ENCODE data around the gene PHYHIPL.
A peak's percentile ranks its signal among the peaks of the same experiment; 100 is the strongest.
"Not testable (repeated sequence)": the region's sequence is repeated elsewhere in the genome, so short reads cannot be mapped to it uniquely, and the experiment has no call there.

Gene PHYHIPL

DNA sequence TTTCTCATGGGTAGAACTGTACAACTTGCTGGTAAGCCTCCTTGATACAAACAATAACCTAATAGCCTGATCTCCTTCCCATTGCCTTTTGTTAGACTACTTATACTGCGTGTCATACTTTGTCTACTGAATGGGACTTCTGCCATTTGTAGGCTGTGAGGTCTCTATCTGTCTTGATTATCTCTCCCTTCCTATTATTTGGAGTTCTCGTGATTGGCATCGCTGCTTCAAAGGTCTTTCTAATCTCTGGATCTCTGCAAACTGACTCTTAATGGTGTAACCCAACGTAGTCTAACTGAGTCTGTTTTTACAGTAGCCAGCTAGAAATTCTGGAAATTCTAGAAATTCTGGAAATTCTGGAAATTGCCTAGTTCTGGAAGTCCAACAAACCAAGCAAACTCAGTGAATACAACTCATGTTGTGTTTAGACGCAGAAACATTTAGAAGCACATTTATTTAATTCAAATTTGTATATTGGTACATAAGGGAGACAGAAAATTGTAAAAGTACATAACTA lies 29.8 kb downstream of the PHYHIPL start:
- DNase-seq = no peak

DNA sequence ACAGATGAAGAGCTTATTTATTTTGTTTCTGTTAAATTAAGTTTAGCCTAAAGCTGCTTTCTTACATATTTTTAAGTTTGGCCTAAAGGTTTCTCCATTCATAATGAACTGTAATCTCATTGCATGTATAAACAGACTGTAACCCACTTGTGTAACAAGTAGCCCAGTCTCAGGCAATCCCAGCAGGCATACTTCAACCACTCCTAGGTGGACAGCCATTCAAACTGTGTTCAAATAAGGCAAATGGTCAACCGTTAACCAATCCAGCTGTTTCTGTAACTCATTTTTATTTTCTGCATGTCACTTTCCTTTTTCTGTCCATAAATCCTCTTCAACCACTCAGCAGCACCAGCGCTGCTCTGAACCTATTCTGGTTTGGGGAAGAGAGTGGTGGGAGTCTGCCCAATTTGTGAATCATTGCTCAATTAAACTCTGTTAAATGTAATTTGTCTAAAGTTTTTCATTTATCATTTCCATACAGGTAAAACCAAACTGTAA lies 35.9 kb downstream of the PHYHIPL start:
- no peak for DNase-seq

DNA sequence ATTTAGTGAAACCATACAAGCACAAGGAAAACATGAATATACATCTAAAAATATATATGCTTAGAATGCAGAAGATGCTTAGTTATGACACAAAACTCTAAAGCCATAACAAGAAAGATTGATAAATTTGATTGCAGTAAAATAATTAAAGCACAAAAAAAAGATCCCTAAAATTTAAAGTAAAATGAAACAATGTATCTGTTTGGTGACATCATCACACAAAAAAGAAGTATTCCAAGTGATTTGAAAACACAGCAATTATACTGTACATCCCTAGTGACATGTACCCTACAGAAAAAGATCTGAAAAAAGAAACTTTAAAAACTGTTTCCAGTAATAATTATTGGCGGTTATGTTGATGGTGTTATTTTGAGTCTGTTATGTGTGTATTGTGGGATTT lies 37.7 kb downstream of the PHYHIPL start:
- DNase-seq = no peak

DNA sequence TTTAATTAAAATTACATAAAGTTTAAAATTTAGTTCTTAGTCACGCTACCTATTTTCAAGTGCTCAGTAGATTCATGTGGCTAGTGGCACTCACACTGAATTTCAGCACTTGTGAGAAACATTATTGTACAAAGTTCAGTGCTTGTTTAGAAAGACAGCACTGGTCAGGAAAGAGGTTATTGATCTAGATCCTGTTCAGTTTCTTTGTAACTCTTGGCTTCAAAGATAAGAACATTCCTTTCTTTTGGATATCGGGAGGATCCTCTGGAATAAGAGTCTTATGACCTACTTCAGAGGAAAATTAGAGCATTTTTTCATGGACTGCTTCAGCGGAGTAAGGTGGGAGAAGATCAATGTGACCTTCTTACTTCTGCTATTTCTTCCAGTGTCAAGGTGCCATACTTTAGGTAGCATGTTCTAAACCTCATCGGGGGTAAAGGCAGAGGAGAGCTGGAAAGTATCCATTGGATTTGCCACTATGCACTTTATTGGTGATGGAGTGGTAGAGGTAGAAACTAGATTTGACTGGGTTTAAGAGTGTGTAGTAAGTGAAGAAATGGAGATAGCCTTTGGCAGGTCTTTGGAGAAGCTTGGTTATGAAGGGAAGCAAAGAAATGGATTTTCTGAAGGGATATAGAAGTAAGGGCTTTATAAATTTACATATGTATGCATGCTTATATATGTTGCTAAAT lies 39.9 kb downstream of the PHYHIPL start:
- DNase-seq = no peak

DNA sequence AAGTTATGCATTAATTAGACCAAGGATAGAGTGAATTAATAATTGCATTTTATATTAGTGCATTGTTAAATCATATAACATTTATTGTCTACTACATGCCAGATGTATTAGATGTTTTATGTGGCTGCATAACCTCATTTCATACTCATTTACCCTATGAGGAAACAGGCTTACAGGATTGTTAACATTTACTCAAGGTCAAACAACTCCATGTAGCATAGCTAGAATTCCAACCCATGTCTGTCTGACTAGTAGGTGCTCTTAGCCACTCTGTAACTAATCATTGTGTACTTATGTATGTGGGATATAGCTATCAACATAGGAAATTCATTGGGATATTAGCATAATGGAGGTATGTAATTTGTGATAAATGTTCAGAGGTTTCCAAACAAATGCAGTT lies 46.3 kb downstream of the PHYHIPL start:
- no peak for DNase-seq

DNA sequence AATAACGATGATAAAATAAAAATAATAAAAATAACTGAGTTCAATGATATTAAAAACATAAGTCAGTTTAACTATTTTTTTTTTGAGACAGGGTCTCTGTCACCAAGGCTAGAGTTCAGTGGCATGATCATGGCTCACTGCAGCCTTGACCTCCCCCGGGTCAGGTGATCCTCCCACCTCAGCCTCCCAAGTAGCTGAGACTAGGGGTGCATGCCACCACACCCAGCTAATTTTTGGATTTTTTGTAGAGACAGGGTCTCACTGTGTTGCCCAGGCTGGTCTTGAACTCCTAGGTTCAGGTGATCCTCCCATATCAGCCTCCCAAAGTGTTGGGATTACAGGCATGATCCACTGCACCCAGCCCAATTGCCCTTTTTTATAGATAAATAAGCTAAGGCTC lies 47.2 kb downstream of the PHYHIPL start:
- not testable (repeated sequence) for DNase-seq

DNA sequence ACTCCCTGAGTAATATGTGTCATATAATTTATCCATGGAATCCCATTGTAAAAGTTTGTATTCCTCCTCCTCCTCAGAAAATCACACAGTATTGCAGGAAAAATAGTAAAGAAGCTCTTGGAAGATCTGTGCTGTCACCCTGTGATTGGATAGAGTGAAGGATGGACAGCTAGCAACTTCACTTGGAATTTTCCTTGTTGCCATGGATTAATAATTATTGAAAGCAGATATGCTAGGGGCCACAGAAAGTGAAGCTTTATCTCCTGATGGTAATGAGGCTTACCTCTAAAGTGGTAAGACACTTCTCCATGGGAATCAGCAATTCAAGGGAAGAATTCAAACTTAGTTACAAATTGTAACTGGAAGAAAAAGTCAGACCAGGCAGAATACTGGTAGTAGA lies 48.8 kb downstream of the PHYHIPL start:
- DNase-seq = no peak

DNA sequence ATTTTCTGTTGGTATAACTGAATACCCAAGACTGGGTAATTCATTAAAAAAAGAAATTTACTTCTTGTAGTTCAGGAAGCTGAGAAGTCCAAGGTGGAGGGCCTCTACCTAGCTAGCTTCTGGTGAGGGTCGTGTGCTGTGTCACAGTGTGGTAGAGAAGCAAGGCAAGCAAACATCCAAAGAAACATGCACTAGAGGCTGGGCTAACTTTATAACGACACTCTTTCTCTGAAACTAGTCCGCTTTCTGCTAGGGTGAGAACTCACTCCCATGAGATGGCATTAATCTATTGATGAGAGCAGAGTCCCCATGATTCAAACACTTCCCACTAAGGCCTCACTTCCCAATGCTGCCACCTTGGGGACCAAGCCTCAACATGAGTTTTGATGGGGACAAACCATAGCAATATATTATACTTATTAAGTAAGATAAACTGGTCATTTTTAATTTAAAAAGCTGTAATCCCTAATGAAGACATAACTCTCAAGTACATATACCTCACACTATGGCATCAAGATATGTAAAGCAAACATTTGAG lies 50.8 kb downstream of the PHYHIPL start:
- DNase-seq = no peak

DNA sequence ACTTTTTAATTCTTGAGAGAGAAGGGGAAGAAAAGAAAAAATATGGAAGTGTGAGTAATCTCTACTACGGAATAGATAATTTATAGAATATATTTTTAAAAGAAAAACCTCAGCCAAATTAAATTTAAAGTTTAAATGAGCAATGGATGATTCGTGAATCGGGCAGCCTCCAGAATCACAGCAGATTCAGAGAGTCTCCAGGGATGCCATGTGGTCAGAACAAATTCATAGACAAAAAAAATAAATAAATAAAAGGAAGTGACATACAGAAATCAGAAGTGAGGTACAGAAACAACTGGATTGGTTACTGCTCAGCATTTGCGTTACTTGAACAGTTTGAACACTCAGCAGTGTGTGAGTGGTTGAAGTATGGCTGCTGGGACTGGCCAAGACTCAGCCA lies 53.0 kb downstream of the PHYHIPL start:
- DNase-seq = no peak

DNA sequence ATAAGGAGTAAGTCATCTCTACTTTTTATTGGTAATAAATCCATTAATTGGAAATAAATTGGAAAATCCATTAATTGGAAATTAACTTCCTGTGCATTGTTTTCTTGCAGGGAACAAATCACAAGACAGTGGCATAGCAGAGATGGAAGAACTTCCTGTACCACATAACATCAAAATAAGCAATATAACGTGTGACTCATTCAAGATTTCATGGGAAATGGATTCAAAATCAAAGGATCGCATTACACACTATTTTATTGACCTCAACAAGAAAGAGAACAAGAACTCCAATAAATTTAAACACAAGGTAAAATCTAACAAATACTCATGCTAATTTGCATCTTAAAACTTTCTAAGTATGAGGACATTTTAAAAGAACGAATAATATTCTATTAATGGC lies 57.8 kb downstream of the PHYHIPL start:
- DNase-seq = no peak

DNA sequence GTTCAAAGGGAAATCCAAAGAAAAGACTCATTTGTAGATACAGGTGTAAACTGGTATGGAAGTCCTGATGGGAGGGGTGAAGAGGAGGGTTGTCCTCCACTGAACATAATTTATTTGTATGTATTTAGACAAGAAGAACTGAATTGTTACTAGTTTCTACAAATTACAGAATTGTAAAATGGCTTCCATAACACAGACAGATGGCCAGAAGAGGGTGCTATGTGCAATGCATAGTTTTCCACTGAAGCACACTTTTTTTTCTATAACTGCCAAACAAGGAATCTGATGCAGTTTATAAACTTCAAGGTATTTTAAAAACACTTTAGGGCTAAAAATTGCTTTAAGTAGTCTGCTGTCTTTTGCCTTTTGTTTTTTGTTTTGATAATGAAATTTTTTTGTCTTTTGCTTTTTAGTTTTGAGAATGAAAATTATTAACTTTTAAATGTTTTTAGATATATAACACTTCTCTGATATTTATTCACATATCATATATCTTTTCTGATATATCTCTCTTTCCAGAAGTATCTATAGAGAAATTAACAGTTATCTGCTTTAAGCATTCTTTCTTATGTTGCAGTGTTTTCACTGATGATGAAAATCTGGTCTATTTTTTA lies 58.5 kb downstream of the PHYHIPL start:
- DNase-seq = no peak

DNA sequence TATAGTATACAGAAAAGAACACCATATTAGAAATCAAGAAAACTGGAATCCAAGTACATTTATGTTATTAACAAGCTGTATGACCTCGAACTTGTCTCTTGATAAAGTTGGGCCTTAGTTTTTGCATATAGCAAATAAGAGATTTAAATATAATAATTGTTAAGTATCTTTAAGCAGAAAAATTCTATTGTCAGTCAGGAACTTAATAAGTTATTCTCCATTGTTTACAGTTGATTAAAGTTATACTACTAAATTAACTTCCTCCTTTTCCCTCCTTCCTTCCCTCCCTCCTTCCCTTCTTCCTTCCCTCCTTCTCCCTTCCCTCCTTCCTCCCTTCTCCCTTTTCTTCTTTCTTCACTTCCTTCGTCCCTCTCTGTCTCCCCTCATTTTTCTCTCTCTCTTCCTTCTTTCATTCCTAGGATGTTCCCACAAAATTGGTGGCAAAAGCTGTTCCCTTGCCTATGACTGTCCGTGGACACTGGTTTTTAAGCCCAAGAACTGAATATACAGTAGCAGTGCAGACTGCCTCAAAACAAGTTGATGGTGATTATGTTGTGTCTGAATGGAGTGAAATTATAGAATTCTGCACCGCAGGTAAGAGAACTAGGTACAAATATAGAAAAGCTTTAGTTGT lies 59.7 kb downstream of the PHYHIPL start:
- no peak for DNase-seq

DNA sequence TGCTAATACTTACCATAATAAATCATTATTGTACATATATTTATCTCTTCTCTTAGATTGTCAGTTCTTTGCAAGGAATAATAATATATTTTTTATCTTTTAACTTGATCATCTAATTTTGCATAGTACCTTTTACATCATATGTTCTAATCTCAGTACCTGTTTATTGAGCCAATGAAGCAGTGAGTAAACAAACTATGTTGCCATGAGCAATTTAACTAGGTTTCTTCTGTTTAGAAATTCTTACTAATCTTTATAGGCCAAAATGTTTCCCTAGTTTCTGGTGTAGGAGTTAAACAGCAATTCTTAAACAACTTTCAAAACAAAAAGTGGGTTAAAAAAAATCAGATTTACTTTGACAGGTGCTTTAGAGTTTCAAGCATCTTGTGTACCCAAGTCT lies 61.3 kb downstream of the PHYHIPL start:
- DNase-seq = no peak

DNA sequence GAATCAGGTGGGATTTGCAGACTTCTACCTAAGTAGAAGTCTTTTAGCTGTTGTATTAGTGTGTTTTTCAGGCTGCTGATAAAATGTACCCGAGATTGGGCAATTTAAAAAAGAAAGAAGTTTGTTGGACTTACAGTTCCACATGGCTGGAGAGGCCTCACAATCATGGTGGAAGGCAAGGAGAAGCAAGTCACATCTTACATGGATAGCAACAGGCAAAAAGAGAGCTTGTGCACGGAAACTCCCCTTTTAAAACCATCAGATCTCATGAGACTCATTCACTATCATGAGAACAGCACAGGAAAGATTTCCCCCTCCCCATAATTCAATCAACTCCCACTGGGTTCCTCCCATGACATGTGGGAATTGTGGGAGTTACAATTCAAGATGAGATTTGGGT lies 62.7 kb downstream of the PHYHIPL start:
- DNase-seq = not testable (repeated sequence)

DNA sequence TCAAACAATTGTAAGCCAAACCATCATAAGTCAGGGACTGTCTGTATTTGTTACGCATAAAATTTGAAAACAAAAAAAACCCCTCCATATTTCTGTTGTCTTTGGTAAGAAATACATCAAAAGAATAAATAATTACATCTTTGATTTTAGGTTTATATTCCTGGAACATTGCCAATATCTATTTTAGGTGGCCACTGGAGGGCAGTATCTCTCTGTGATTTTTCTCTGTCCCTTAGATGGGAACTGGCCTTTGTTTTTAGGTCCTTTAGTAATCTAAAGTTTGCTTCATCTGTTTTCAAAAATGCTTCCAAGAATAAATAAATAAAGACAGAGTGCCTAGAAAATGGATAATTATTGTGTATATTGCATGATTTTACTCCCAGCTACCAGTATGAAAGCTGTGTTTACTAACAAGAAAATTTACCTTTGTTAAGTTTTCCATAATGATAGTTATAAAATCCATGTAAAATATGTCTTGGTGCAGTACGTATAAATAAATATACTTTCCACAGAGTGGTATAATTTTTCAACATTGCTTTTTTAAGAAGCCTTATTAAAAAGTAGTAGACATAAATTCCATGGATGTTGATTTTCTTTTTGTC lies 64.2 kb downstream of the PHYHIPL start:
- peak; percentile 14 for DNase-seq

DNA sequence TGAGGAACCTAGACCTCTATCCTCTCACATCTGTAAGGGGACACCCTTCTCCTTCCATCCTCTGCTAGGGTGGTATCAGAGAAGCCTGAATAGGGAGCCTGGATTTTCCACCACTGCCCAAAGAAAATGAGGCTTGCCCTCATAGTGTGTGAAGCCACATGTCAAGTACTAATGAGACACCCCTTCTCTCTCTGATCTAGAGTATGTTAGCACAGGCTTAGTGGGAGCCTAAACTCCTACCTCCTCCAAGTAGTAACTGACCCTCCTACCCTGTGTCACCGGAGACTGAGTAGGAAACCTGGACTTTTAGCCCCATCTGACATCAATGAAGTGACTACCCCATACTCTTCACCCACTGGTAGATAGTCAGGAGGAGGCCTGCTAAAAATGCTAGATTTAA lies 65.6 kb downstream of the PHYHIPL start:
- DNase-seq = no peak

DNA sequence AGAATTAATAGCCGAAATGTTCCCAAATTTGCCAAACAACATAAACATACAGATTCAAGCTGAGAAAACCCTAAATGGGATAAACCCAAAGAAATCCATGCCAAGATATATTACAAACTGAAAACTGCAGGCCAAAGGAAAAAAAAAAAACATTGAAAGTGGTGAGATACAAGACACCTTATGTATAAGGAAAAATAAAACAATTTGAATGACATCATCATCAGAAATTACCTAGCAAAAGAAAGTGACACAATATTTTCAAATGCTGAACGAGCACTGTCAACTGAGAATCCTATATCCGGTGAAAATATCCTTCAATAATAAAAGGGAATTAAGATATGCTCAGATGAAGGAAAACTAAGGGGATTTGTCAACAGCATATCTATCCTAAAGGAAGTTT lies 66.5 kb downstream of the PHYHIPL start:
- no peak for DNase-seq

DNA sequence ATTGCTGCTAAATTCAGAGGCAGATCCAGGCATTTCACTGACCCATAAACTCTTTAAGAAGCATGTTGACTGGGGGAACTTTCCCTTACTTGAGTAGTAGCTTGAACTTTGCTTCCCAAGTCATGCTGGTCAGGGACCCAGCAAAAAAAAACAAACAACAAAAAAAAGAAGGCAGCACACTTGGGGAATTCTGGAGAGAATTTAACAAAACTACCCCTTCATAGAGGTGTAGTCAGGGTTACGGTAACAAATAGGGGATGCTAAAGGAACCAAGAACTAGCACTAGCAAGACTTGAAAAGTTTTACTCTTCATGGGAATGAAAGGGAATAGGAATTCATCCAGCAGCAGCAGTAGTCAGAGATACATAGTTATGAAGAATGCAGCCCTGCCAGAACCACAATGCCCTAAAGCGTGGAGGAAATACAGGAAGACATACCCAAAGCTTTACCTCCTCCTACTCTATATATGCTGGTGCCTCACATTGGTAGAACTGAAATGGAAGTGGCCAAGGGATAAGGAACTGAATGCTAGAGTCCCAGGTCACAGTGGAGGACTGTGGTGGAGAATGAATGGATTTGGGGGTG lies 67.3 kb downstream of the PHYHIPL start:
- no peak for DNase-seq

DNA sequence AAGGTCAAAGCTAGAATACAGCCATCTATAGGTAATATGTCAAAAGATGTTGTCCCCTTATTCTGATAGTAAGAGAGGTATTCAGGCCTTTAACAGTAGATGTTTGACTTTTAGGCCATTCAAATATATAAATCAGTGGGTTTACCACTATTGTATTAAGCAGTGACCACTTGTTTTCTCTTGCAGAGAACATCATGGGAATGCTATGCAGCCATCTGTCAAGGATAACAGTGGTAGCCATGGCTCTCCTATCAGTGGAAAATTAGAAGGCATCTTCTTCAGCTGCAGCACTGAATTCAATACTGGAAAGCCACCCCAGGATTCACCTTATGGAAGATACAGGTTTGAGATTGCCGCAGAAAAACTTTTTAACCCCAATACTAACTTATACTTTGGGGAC lies 68.4 kb downstream of the PHYHIPL start:
- no peak for DNase-seq

DNA sequence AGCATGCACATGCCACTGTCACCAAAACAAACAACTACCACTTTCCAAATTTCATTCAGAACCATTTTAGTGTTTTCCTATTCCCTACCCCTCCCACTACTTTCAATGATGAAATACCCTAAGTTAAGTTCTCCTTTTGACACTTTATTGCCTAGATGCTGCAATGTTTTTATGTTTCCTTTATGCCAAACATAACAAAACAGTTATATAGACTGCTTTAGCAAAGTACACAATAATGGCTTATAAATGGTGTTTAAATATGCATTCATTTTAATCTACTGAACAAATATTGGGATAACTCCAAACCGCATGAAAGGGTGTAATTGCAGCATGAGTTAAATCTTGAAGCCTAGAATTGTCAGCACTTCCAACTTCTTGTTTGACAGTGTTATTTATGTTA lies 69.2 kb downstream of the PHYHIPL start:
- DNase-seq = no peak

DNA sequence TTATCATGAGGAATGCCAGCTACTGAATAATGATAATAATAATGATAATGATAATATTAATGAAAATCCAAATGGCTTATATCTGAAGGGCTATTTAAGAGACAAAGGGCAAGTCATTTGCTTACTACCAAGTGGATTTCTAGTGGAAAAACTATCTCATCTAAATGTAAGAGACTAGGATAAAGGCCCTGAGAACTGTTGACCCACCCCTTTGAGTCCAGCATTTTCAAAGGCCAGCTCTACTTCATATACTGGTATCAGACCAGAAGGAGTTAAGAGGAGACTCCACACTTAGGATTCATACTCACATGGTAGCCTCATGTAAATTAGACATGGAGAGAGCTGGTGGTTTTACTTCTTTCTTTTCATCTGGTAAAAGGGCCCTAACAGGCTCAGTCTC lies 76.0 kb downstream of the PHYHIPL start:
- no peak for DNase-seq

DNA sequence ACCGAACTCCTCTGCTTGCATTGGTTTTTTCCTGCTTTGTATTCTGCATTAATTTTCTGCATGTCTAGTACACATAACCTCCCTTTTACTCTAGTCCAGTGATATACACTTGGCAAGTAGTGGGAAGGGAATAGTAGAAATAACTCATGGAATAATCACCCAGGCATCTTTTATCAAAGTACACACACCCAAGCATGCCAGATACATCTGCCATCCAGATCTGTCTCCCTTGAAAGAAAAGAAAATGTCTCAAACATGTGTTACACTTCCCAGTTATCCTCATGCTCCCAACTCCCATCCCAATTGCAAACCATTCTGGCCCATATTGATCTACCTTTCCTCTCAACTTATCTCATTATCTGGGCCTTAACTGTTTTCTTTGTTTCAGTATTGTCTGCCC lies 79.0 kb downstream of the PHYHIPL start:
- no peak for DNase-seq

DNA sequence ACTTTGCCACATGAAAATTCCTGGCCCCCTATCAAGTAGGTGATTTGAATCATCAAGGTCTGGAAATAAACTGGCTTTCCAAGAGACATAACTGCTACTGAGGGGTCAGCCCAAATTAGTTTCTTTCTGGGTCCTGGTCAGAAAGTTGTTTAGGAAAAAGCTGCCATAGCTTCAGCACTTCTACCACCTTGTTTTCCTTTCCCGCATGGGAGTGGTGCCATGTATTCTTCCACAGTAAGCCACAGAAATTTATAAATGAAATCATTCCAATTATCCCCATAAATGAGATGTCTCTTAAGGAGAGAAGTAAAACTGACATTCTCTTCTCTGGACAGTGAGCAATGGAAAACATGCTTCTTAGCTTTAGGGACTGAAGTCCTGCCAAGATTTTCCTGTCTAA lies 80.8 kb downstream of the PHYHIPL start:
- DNase-seq = no peak
